Measurements from ENCODE around the gene NHLH2.

NHLH2 gene

DNA sequence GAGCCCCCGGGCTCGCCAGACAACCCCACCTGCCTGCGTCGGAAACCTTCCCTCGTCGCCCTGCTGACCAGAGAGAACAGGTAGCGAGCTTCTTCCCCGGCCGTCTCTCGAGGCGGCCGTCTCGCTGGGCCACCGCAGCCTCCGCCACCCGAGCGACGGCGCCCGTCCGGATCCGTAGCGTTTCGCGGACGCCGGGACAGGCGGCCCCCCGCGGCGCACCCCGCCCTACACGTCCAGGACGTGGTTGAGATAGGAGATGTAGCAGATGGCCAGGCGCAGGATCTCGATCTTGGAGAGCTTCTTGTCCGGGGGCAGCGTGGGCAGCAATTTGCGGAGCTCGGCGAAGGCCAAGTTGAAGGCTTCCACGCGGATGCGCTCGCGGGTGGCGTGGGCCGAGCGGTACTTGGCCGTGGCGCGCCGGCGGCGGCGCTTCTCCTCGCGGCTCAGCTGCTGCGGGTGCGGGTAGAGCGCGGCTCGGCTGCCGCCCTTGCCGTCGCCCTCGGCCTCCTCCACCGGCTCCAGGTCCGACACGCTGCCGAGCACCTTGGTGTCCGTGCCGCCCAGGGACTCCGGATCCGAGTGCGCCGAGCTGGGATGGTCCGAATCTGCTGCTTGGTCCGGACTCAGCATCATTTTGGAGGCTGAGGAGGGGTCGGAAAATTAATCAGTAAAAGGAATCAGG, 3.0 kb downstream of the NHLH2 start:
- no peak overlapping the region for H3K27ac ChIP-seq (ENCODE audit: low read depth, low read length)
- no peaks in the 10 kb centered on the region for H3K36me3 ChIP-seq (ENCODE audit: insufficient read depth, low read length)
- no peaks in the 10 kb centered on the region for H3K4me1 ChIP-seq (ENCODE audit: control insufficient read depth, insufficient read depth, low read length, unreplicated experiment)
- no peak overlapping the region for H2AFZ ChIP-seq (ENCODE audit: low read length, unreplicated experiment)
- no peaks in the 10 kb centered on the region for H3K79me2 ChIP-seq (ENCODE audit: control insufficient read depth, insufficient read depth, low read length, unreplicated experiment)
- peak overlapping the region; percentile 65 for H3K4me3 ChIP-seq (ENCODE audit: low read depth, low read length)
- H3K27me3 ChIP-seq (ENCODE audit: insufficient read depth, low read length), result peaks cover 76% of the 10 kb centered on the region

GRCh38 chr1:115837341-115837739, 3.6 kb downstream of the NHLH2 start:
- Histone ChIP-seq H2AFZ (ENCODE audit: low read length, unreplicated experiment) (no peak overlapping the region), H3K27ac (ENCODE audit: low read depth, low read length) (no peak overlapping the region), H3K27me3 (ENCODE audit: insufficient read depth, low read length) (peaks cover 71% of the 10 kb centered on the region), H3K4me1 (ENCODE audit: control insufficient read depth, insufficient read depth, low read length, unreplicated experiment) (no peaks in the 10 kb centered on the region), H3K36me3 (ENCODE audit: insufficient read depth, low read length) (no peaks in the 10 kb centered on the region), H3K79me2 (ENCODE audit: control insufficient read depth, insufficient read depth, low read length, unreplicated experiment) (no peaks in the 10 kb centered on the region), H3K4me3 (ENCODE audit: low read depth, low read length) (no peak overlapping the region)

- Histone ChIP-seq H3K4me1 (ENCODE audit: control insufficient read depth, insufficient read depth, low read length, unreplicated experiment) (peaks cover 11% of the 10 kb centered on the region), H3K79me2 (ENCODE audit: control insufficient read depth, insufficient read depth, low read length, unreplicated experiment) (no peaks in the 10 kb centered on the region), H3K36me3 (ENCODE audit: insufficient read depth, low read length) (no peaks in the 10 kb centered on the region), H3K27ac (ENCODE audit: low read depth, low read length) (no peak overlapping the region), H3K4me3 (ENCODE audit: low read depth, low read length) (no peak overlapping the region), H3K27me3 (ENCODE audit: insufficient read depth, low read length) (peaks cover 36% of the 10 kb centered on the region), H2AFZ (ENCODE audit: low read length, unreplicated experiment) (no peak overlapping the region)
These were observed 7.1 kb downstream of the NHLH2 start for GRCh38 chr1:115833856-115834255.

GRCh38 chr1:115832651-115833050, 8.3 kb downstream of the NHLH2 start:
- Histone ChIP-seq H2AFZ (ENCODE audit: low read length, unreplicated experiment) (no peak overlapping the region), H3K27ac (ENCODE audit: low read depth, low read length) (no peak overlapping the region), H3K27me3 (ENCODE audit: insufficient read depth, low read length) (peaks cover 32% of the 10 kb centered on the region), H3K4me3 (ENCODE audit: low read depth, low read length) (no peak overlapping the region), H3K4me1 (ENCODE audit: control insufficient read depth, insufficient read depth, low read length, unreplicated experiment) (peaks cover 13% of the 10 kb centered on the region), H3K36me3 (ENCODE audit: insufficient read depth, low read length) (no peaks in the 10 kb centered on the region), H3K79me2 (ENCODE audit: control insufficient read depth, insufficient read depth, low read length, unreplicated experiment) (no peaks in the 10 kb centered on the region)

DNA sequence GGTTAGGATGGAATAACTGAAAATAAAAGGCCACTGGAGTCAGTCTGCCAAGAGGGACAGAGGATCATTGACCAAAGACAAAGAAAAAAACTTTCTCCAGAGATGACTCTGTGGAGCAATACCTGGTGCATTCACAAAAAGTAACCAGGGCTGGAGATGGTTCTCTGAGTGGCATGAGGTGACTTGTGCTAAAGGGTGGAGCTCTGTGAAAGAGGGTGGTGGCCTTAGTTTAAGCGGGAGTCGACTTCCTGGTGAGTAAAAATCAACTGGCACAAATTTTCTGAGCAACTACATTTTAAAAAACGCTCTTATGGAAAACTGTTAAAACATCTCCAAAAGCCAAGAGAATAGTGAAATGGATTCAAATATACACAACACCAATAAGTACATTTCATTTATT, 10.0 kb downstream of the NHLH2 start:
- H2AFZ ChIP-seq (ENCODE audit: low read length, unreplicated experiment), result no peak overlapping the region
- H3K36me3 ChIP-seq (ENCODE audit: insufficient read depth, low read length), result no peaks in the 10 kb centered on the region
- H3K79me2 ChIP-seq (ENCODE audit: control insufficient read depth, insufficient read depth, low read length, unreplicated experiment), result no peaks in the 10 kb centered on the region
- H3K27me3 ChIP-seq (ENCODE audit: insufficient read depth, low read length), result peaks cover 28% of the 10 kb centered on the region
- peaks cover 13% of the 10 kb centered on the region for H3K4me1 ChIP-seq (ENCODE audit: control insufficient read depth, insufficient read depth, low read length, unreplicated experiment)
- no peak overlapping the region for H3K4me3 ChIP-seq (ENCODE audit: low read depth, low read length)
- H3K27ac ChIP-seq (ENCODE audit: low read depth, low read length), result no peak overlapping the region

GRCh38 chr1:115829947-115830346, 11.0 kb downstream of the NHLH2 start:
- no peak overlapping the region for H2AFZ ChIP-seq (ENCODE audit: low read length, unreplicated experiment)
- H3K27ac ChIP-seq (ENCODE audit: low read depth, low read length), result no peak overlapping the region
- no peaks in the 10 kb centered on the region for H3K36me3 ChIP-seq (ENCODE audit: insufficient read depth, low read length)
- H3K4me3 ChIP-seq (ENCODE audit: low read depth, low read length), result no peak overlapping the region
- no peaks in the 10 kb centered on the region for H3K79me2 ChIP-seq (ENCODE audit: control insufficient read depth, insufficient read depth, low read length, unreplicated experiment)
- peaks cover 13% of the 10 kb centered on the region for H3K4me1 ChIP-seq (ENCODE audit: control insufficient read depth, insufficient read depth, low read length, unreplicated experiment)
- peaks cover 30% of the 10 kb centered on the region; the same call in 1 of the 2 replicates for H3K27me3 ChIP-seq (ENCODE audit: insufficient read depth, low read length)

- H2AFZ ChIP-seq (ENCODE audit: low read length, unreplicated experiment), result no peak overlapping the region
These were observed 11.8 kb downstream of the NHLH2 start for GRCh38 chr1:115829023-115829674.

GRCh38 chr1:115828101-115829022, 12.6 kb downstream of the NHLH2 start:
- Histone ChIP-seq H2AFZ (ENCODE audit: low read length, unreplicated experiment) (peak overlapping the region; percentile 77), H3K4me1 (ENCODE audit: control insufficient read depth, insufficient read depth, low read length, unreplicated experiment) (peaks cover 13% of the 10 kb centered on the region), H3K4me3 (ENCODE audit: low read depth, low read length) (peak overlapping the region; percentile 70), H3K36me3 (ENCODE audit: insufficient read depth, low read length) (no peaks in the 10 kb centered on the region), H3K79me2 (ENCODE audit: control insufficient read depth, insufficient read depth, low read length, unreplicated experiment) (no peaks in the 10 kb centered on the region), H3K27me3 (ENCODE audit: insufficient read depth, low read length) (peaks cover 38% of the 10 kb centered on the region), H3K27ac (ENCODE audit: low read depth, low read length) (no peak overlapping the region; the same call in 1 of the 2 replicates)

More at GRCh38 chr1:115829023-115829674, 11.8 kb downstream of the NHLH2 start:
- Histone ChIP-seq H3K4me1 (ENCODE audit: control insufficient read depth, insufficient read depth, low read length, unreplicated experiment) (peaks cover 13% of the 10 kb centered on the region), H3K79me2 (ENCODE audit: control insufficient read depth, insufficient read depth, low read length, unreplicated experiment) (no peaks in the 10 kb centered on the region), H3K27me3 (ENCODE audit: insufficient read depth, low read length) (peaks cover 35% of the 10 kb centered on the region; the same call in 1 of the 2 replicates), H3K27ac (ENCODE audit: low read depth, low read length) (no peak overlapping the region; the same call in 1 of the 2 replicates), H3K4me3 (ENCODE audit: low read depth, low read length) (peak overlapping the region; percentile 70), H3K36me3 (ENCODE audit: insufficient read depth, low read length) (no peaks in the 10 kb centered on the region)

DNA sequence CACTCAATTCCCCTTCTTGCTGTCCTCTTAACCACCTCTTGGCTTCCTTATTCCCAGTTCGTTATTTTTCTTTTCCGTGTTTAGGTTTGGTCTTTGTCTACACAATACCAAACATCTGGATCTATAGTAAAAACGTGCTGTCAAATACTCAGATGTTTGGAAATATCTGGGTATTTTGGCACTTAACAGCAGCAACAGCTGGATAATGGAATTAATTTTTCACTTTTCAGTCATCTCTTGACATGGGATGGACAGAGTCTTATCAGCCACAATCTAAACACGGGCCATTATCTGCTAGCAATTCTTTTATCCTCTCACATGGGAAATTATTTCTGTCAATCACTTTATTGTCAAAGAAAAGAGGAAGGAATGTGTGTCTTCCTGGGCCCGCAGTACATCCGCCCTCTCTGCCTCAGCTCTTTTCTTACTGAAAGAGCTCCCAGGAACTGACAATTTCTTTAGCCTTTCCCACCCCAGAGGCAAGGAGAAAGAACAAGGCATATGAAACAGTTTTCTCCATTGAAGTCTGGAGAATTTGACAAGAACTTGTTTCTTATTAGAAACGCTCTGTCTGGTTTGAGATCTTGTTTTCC, 13.4 kb downstream of the NHLH2 start:
- Histone ChIP-seq H2AFZ (ENCODE audit: low read length, unreplicated experiment) (no peak overlapping the region), H3K4me1 (ENCODE audit: control insufficient read depth, insufficient read depth, low read length, unreplicated experiment) (peaks cover 13% of the 10 kb centered on the region), H3K4me3 (ENCODE audit: low read depth, low read length) (no peak overlapping the region), H3K79me2 (ENCODE audit: control insufficient read depth, insufficient read depth, low read length, unreplicated experiment) (no peaks in the 10 kb centered on the region), H3K36me3 (ENCODE audit: insufficient read depth, low read length) (no peaks in the 10 kb centered on the region), H3K27me3 (ENCODE audit: insufficient read depth, low read length) (peaks cover 44% of the 10 kb centered on the region), H3K27ac (ENCODE audit: low read depth, low read length) (no peak overlapping the region)

DNA sequence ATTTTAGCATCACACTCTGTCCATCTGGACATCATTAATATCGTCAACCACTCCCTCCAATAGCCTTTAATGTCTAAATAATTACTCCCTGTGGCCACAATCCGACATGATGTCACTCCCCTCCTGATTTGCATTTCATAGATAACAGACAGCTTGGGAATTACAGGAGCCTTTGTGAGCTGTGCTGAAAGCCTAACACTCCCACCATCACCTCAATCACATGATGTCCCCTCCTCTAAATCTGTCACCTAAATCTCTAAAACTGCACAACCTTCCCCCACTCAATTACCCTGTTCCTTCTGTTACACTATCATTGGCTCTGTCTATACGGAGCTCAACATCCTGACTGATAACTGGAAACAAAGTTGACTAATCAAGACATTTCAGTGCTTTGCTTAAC, 14.3 kb downstream of the NHLH2 start:
- no peak overlapping the region for H2AFZ ChIP-seq (ENCODE audit: low read length, unreplicated experiment)
- no peak overlapping the region for H3K4me3 ChIP-seq (ENCODE audit: low read depth, low read length)
- H3K27ac ChIP-seq (ENCODE audit: low read depth, low read length), result no peak overlapping the region
- no peaks in the 10 kb centered on the region for H3K36me3 ChIP-seq (ENCODE audit: insufficient read depth, low read length)
- H3K27me3 ChIP-seq (ENCODE audit: insufficient read depth, low read length), result peaks cover 50% of the 10 kb centered on the region
- no peaks in the 10 kb centered on the region for H3K79me2 ChIP-seq (ENCODE audit: control insufficient read depth, insufficient read depth, low read length, unreplicated experiment)
- peaks cover 13% of the 10 kb centered on the region for H3K4me1 ChIP-seq (ENCODE audit: control insufficient read depth, insufficient read depth, low read length, unreplicated experiment)
